Glutamatergic neuron (in vitro differentiated cells): Measurements from ENCODE around the gene RALGAPB. TPM values are rescaled to one million over a fixed set of nuclear protein-coding genes. Genes with fewer than 3 reads are reported as not detected.

Source experiments
- DNase-seq: peaks from one replicate; pipeline ENCODE4 v3.0.0; 2022
- H3K27ac Mint-ChIP-seq: one replicate; pipeline ENCODE4 v1.8.0; 2020; ENCODE audit warnings: mild to moderate bottlenecking, mixed read lengths, inconsistent platforms; ENCODE audit not compliant: unreplicated experiment
- H3K27me3 Mint-ChIP-seq: one replicate; pipeline ENCODE4 v1.8.0; 2020; ENCODE audit warnings: mild to moderate bottlenecking, moderate library complexity, mixed read lengths, inconsistent platforms; ENCODE audit not compliant: unreplicated experiment
- H3K36me3 Mint-ChIP-seq: one replicate; pipeline ENCODE4 v1.8.0; 2020; ENCODE audit warnings: mild to moderate bottlenecking, mixed read lengths, inconsistent platforms; ENCODE audit not compliant: unreplicated experiment
- H3K4me1 Mint-ChIP-seq: one replicate; pipeline ENCODE4 v1.8.0; 2020; ENCODE audit warnings: mild to moderate bottlenecking, low read depth, mixed read lengths, inconsistent platforms; ENCODE audit not compliant: unreplicated experiment
- H3K4me3 Mint-ChIP-seq: one replicate; pipeline ENCODE4 v1.8.0; 2020; ENCODE audit warnings: mild to moderate bottlenecking, mixed read lengths, inconsistent platforms; ENCODE audit not compliant: unreplicated experiment
- H3K9me3 Mint-ChIP-seq: one replicate; pipeline ENCODE4 v1.8.0; 2020; ENCODE audit warnings: mild to moderate bottlenecking, moderate library complexity, mixed read lengths, inconsistent platforms; ENCODE audit not compliant: unreplicated experiment
- total RNA-seq: library from RNA; stranded (reverse); fragmentation: NEBNext Ultra II Directional; extraction: Animal tissue kit (Norgen Biotek cat#: 25700); gene quantifications from one replicate; pipeline ENCODE4 v1.2.1, GENCODE V29; 2021; ENCODE audit not compliant: unreplicated experiment
- TF ChIP-seq, protein P1 (sequence below): fragments of 200-600 bp; sonication (generic); IDR thresholded peaks from one replicate; pipeline ENCODE4 v1.5.0; 2021; ENCODE audit not compliant: partially characterized antibody, unreplicated experiment

RALGAPB gene
- total RNA-seq, 1 donor from 2014 or later, result 54.6 TPM

DNA sequence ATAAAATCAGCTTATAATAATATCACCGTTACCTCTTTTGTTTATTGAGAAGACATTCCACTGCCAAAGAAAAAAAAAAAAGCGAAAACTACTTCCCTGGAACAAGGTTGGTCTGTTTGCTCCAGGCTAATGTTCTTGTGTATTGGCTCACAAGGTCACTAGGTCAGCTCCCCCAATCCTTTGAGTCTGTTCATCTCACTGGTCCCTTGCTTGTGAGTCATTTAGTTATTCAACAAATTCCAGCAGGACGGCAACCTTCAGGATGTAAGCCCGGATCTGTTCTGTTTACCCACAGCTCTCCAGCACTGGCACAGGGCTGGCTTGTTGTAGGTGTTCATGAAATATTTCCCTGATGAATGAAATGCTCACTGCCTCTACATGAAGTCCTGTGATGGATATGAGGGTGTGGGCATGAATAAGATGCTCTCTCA, 132.2 kb downstream of the RALGAPB start:
- DNase-seq, result no peak
- TF ChIP-seq, protein P1, sequence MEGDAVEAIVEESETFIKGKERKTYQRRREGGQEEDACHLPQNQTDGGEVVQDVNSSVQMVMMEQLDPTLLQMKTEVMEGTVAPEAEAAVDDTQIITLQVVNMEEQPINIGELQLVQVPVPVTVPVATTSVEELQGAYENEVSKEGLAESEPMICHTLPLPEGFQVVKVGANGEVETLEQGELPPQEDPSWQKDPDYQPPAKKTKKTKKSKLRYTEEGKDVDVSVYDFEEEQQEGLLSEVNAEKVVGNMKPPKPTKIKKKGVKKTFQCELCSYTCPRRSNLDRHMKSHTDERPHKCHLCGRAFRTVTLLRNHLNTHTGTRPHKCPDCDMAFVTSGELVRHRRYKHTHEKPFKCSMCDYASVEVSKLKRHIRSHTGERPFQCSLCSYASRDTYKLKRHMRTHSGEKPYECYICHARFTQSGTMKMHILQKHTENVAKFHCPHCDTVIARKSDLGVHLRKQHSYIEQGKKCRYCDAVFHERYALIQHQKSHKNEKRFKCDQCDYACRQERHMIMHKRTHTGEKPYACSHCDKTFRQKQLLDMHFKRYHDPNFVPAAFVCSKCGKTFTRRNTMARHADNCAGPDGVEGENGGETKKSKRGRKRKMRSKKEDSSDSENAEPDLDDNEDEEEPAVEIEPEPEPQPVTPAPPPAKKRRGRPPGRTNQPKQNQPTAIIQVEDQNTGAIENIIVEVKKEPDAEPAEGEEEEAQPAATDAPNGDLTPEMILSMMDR, result no peak
- Mint-ChIP-seq H3K9me3 (no peaks in the 10 kb centered on the region), H3K27ac (no peak overlapping the region), H3K27me3 (peaks cover 12% of the 10 kb centered on the region), H3K36me3 (no peaks in the 10 kb centered on the region), H3K4me1 (no peaks in the 10 kb centered on the region), H3K4me3 (no peak overlapping the region)

DNA sequence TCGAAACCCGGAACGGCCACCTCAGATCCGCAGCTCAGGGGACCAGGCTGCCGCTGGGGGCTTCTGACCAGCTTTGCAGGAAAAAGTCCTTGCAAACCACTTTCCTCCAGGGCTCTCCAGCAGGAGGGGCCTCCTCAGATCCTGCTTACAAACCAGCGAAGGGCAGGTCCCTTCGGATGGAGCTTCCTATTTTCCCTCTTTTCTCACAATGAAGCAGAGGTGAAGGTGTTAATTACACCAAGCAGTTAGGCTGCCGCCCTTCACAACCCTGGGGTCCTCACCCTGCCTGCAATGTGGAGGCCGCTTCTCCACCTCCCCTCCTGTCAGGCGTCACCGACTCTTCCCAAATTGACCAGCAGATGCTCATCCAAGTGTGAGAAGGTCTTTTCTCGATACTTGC, 134.7 kb downstream of the RALGAPB start:
- H3K4me3 Mint-ChIP-seq, result no peak overlapping the region
- H3K9me3 Mint-ChIP-seq, result no peaks in the 10 kb centered on the region
- no peak for DNase-seq
- no peak overlapping the region for H3K27ac Mint-ChIP-seq
- no peaks in the 10 kb centered on the region for H3K36me3 Mint-ChIP-seq
- peaks cover 2% of the 10 kb centered on the region for H3K27me3 Mint-ChIP-seq
- no peaks in the 10 kb centered on the region for H3K4me1 Mint-ChIP-seq
- TF ChIP-seq, protein P1, result no peak

DNA sequence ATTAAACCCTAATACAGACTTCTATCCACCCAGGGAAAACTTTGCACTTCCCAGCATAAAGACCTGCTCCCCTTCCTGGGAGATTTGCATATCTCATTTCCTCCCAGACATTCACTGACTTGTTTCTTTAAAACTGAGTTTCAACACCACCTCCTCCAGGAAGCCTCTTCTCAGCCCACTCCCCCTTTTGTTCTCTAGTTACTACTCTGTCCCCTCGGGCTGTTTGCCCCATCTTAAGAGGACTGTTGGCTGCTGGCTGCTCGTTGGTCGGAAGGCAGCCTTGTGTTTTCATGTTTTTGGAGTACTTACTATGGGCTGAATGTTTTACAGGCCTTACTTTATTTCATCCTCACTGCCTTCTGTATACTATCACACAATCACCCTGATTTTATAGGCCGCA, 135.5 kb downstream of the RALGAPB start:
- Mint-ChIP-seq H3K27me3 (peaks cover 2% of the 10 kb centered on the region), H3K9me3 (no peaks in the 10 kb centered on the region), H3K36me3 (no peaks in the 10 kb centered on the region), H3K4me3 (no peak overlapping the region), H3K4me1 (no peaks in the 10 kb centered on the region), H3K27ac (no peak overlapping the region)
- DNase-seq, result no peak
- TF ChIP-seq, protein P1, result no peak

DNA sequence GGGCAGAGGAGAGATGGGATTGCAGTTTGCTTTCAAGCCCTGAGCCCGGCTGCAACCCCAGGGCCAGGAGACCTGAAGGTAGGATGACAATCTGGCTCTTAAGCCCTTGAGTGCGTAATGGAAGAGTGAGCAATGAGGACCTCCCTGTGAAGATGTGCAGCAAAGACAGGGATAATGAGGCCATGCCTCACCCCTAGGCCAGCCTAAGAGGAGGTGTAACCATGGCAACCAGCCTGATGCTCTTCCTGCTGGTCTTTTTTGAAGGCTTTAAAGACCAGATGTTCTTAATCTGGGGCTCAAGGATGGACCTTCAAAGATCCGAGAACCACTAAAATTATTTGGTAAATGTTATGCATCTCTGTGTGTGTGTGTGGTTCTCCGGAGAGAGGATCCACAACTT, 137.2 kb downstream of the RALGAPB start:
- Mint-ChIP-seq H3K27ac (no peak overlapping the region), H3K9me3 (no peaks in the 10 kb centered on the region), H3K36me3 (no peaks in the 10 kb centered on the region), H3K4me1 (no peaks in the 10 kb centered on the region), H3K4me3 (no peak overlapping the region), H3K27me3 (no peaks in the 10 kb centered on the region)
- no peak for DNase-seq
- TF ChIP-seq, protein P1, result no peak

DNA sequence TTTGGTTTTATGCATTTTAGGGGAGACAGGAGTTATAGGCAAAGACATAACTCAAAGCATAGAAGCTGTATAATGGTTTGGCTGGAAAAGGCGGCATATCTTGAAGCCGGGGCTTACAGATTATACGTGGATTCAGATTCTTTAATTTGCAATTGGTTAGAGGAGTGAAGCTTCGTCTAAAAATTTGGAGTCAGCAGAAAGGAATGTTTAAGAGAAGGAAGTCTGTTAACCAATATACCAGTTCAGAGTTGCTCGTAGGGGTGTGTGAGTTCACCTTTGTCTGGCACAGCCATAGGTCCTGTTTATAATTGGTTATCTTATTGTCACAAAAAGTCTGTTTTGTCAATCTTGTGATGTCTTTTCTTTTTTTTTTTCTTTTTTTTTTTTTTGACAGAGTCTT, 137.9 kb downstream of the RALGAPB start:
- H3K4me3 Mint-ChIP-seq, result no peak overlapping the region

More for the DNA sequence above, 137.9 kb downstream of the RALGAPB start:
- Mint-ChIP-seq H3K27me3 (no peaks in the 10 kb centered on the region), H3K27ac (no peak overlapping the region), H3K4me1 (no peaks in the 10 kb centered on the region), H3K36me3 (no peaks in the 10 kb centered on the region), H3K9me3 (no peaks in the 10 kb centered on the region)
- TF ChIP-seq, protein P1, result no peak
- DNase-seq, result no peak
